PC-3 (cell line): Measurements from ENCODE around the gene DBH.

ENCODE experiments used
- CTCF ChIP-seq: fragments of 300-600 bp; sonication (generic); conservative IDR thresholded peaks from 2 replicates; pipeline ENCODE4 v1.5.1; 2017; ENCODE audit warnings: antibody characterized with exemption, low read depth, mild to moderate bottlenecking, low read length
- EZH2 ChIP-seq: fragments of 300-600 bp; sonication (generic); IDR thresholded peaks from one replicate; pipeline ENCODE4 v1.6.1; 2017; ENCODE audit warnings: antibody characterized with exemption, mild to moderate bottlenecking, low read length; ENCODE audit not compliant: unreplicated experiment
- EZH2phosphoT487 ChIP-seq: fragments of 300-600 bp; sonication (generic); IDR thresholded peaks from 2 replicates; pipeline ENCODE4 v1.6.1; 2018; ENCODE audit warnings: mild to moderate bottlenecking, antibody characterized with exemption, low read length, borderline replicate concordance

DNA sequence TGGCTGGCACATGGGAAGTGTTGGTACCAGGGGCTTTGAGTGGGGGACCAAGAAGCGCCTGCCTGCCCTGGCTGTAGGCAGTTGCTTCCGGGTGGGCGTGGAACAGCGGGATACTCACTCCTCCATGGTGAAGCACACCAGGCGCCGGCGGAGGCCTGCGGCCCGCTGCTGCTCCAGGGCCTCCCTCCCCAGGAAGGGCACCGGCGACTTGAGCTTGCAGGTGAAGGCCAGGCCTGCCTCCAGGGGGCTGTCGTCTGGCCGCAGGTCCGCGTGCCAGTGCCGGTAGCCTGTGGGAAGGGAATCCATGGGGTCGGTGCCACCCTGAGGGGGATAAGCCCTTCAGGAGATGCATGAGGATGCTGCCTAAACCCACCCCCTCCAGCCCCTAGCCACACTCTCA, 34.3 kb downstream of the DBH start:
- TF ChIP-seq CTCF: no peak
- no peak for TF ChIP-seq EZH2
- TF ChIP-seq EZH2phosphoT487: no peak
